Measurements from ENCODE around the gene USP34. TPM values are rescaled to one million over a fixed set of nuclear protein-coding genes. Genes with fewer than 3 reads are reported as not detected.

Gene USP34
- total RNA-seq, 1 experiment from 2014 or later, result 89.4 TPM

DNA sequence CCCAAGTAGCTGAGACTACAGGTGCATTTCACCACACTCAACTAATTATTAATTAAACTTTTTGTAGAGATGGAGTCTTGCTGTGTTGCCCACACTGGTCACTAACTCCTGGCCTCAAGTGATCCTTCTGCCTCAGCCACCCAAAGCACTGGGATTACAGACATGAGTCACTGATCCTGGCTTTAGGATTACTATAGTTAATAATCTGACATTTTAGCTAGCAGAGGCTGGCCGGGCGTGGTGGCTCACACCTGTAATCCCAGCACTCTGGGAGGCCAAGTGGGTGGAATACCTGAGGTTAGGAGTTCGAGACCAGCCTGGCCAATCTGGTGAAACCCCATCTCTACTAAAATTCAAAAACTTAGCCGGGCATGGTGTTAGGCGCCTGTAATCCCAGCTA, 39.5 kb downstream of the USP34 start:
- H3K4me1 Mint-ChIP-seq (ENCODE audit: low read depth, unreplicated experiment), result peaks cover 33% of the 10 kb centered on the region
- H3K36me3 Mint-ChIP-seq (ENCODE audit: insufficient read depth, unreplicated experiment), result peaks cover 5% of the 10 kb centered on the region
- H3K4me3 Mint-ChIP-seq (ENCODE audit: low read depth, unreplicated experiment), result no peak overlapping the region
- no peak overlapping the region for H3K27ac Mint-ChIP-seq (ENCODE audit: unreplicated experiment)
- intact Hi-C loops (cut with micrococcal nuclease; ENCODE audit: unreplicated experiment), result no loop called here
- TF ChIP-seq CTCF (IDR thresholded peaks at IDR 0.05; ENCODE audit: unreplicated experiment), result no peak
- no peaks in the 10 kb centered on the region for H3K9me3 Mint-ChIP-seq (ENCODE audit: low read depth, unreplicated experiment)
- no peak for DNase-seq
- no peaks in the 10 kb centered on the region for H3K27me3 Mint-ChIP-seq (ENCODE audit: unreplicated experiment)
- BruUV-seq (replicated peaks), result no TSS peak
- CTCF ChIA-PET, result interaction anchor here (0.6 to 1.2 kb wide), 3 partner anchors 11 to 228 kb away, joined by 3 to 4 read pairs (median 3); no protein-coding TSS in a partner anchor

GRCh38 chr2:61426267-61426897, 44.5 kb downstream of the USP34 start:
- peak; percentile 73 for DNase-seq
- H3K27me3 Mint-ChIP-seq (ENCODE audit: unreplicated experiment), result no peaks in the 10 kb centered on the region
- no peaks in the 10 kb centered on the region for H3K9me3 Mint-ChIP-seq (ENCODE audit: low read depth, unreplicated experiment)
- peaks cover 5% of the 10 kb centered on the region for H3K36me3 Mint-ChIP-seq (ENCODE audit: insufficient read depth, unreplicated experiment)
- H3K4me1 Mint-ChIP-seq (ENCODE audit: low read depth, unreplicated experiment), result peaks cover 11% of the 10 kb centered on the region
- no TSS peak for BruUV-seq (replicated peaks)
- no peak overlapping the region for H3K27ac Mint-ChIP-seq (ENCODE audit: unreplicated experiment)
- peak; percentile 49 for TF ChIP-seq CTCF (IDR thresholded peaks at IDR 0.05; ENCODE audit: unreplicated experiment)
- CTCF ChIA-PET, result interaction anchor here (1.0 to 1.1 kb wide), 3 partner anchors 23 to 366 kb away, joined by 3 to 7 read pairs (median 3); no protein-coding TSS in a partner anchor
- intact Hi-C loops (cut with micrococcal nuclease; ENCODE audit: unreplicated experiment), result loop anchor here (5.0 kb wide), 1 partner anchor 41 kb away; no protein-coding TSS in a partner anchor
- no peak overlapping the region for H3K4me3 Mint-ChIP-seq (ENCODE audit: low read depth, unreplicated experiment)

- H3K4me3 Mint-ChIP-seq (ENCODE audit: low read depth, unreplicated experiment), result no peak overlapping the region
- peaks cover 12% of the 10 kb centered on the region for H3K4me1 Mint-ChIP-seq (ENCODE audit: low read depth, unreplicated experiment)
- no TSS peak for BruUV-seq (replicated peaks)
- H3K27me3 Mint-ChIP-seq (ENCODE audit: unreplicated experiment), result no peaks in the 10 kb centered on the region
- TF ChIP-seq CTCF (IDR thresholded peaks at IDR 0.05; ENCODE audit: unreplicated experiment), result no peak
- H3K9me3 Mint-ChIP-seq (ENCODE audit: low read depth, unreplicated experiment), result no peaks in the 10 kb centered on the region
- peaks cover under 1% of the 10 kb centered on the region for H3K36me3 Mint-ChIP-seq (ENCODE audit: insufficient read depth, unreplicated experiment)
- no peak for DNase-seq
- CTCF ChIA-PET, result interaction anchor here (1.0 to 1.1 kb wide), 3 partner anchors 22 to 367 kb away, joined by 3 to 7 read pairs (median 3); no protein-coding TSS in a partner anchor
- intact Hi-C loops (cut with micrococcal nuclease; ENCODE audit: unreplicated experiment), result loop anchor here (5.0 kb wide), 1 partner anchor 42 kb away; no protein-coding TSS in a partner anchor
- H3K27ac Mint-ChIP-seq (ENCODE audit: unreplicated experiment), result no peak overlapping the region
These were observed 45.2 kb downstream of the USP34 start for GRCh38 chr2:61425605-61426155.

DNA sequence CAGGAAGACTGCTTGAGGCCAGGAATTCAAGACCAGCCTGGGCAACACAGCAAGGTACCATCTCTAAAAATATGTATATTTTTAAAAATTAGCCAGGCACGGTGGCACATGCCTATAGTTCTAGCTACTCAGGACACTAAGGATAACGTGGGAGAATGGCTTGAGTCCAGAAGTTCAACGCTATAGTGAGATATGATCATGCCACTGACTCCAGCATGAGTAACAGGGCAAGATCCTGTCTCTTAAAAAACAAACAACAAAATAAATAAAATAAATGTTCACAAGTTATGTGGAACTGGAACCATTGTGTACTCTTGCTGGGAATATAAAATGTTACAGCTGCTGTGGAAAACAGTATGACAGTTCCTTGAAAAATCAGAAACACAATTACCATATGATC, 47.2 kb downstream of the USP34 start:
- H3K36me3 Mint-ChIP-seq (ENCODE audit: insufficient read depth, unreplicated experiment), result no peaks in the 10 kb centered on the region
- H3K4me3 Mint-ChIP-seq (ENCODE audit: low read depth, unreplicated experiment), result no peak overlapping the region
- CTCF ChIA-PET, result no interaction called here
- peaks cover 12% of the 10 kb centered on the region for H3K4me1 Mint-ChIP-seq (ENCODE audit: low read depth, unreplicated experiment)
- H3K27me3 Mint-ChIP-seq (ENCODE audit: unreplicated experiment), result no peaks in the 10 kb centered on the region
- no peak for TF ChIP-seq CTCF (IDR thresholded peaks at IDR 0.05; ENCODE audit: unreplicated experiment)
- no peak overlapping the region for H3K27ac Mint-ChIP-seq (ENCODE audit: unreplicated experiment)
- intact Hi-C loops (cut with micrococcal nuclease; ENCODE audit: unreplicated experiment), result loop anchor here (5.0 kb wide), 1 partner anchor 239 kb away; no protein-coding TSS in a partner anchor
- no TSS peak for BruUV-seq (replicated peaks)
- H3K9me3 Mint-ChIP-seq (ENCODE audit: low read depth, unreplicated experiment), result no peaks in the 10 kb centered on the region
- no peak for DNase-seq
